ENCODE data around the gene MCRIP1.

- no peak for TF ChIP-seq CTCF (IDR thresholded peaks at IDR 0.05)
- no peak for TF ChIP-seq EZH2 (IDR thresholded peaks at IDR 0.05; ENCODE audit: borderline replicate concordance, insufficient read depth, low read depth, low read length, poor library complexity, severe bottlenecking)
These were observed 9.1 kb downstream of the MCRIP1 start for GRCh38 chr17:81823820-81824550.

Data from B cell (primary cell).